ENCODE measurements around the gene DNAH3. TPM values are rescaled to one million over a fixed set of nuclear protein-coding genes. Genes with fewer than 3 reads are reported as not detected.
A peak's percentile ranks its signal among the peaks of the same experiment; 100 is the strongest.

Gene DNAH3
- polyA plus RNA-seq, 2 of the 4 experiments (the other 2 are of a cell fraction), result 0.37 to 0.81 TPM

DNA sequence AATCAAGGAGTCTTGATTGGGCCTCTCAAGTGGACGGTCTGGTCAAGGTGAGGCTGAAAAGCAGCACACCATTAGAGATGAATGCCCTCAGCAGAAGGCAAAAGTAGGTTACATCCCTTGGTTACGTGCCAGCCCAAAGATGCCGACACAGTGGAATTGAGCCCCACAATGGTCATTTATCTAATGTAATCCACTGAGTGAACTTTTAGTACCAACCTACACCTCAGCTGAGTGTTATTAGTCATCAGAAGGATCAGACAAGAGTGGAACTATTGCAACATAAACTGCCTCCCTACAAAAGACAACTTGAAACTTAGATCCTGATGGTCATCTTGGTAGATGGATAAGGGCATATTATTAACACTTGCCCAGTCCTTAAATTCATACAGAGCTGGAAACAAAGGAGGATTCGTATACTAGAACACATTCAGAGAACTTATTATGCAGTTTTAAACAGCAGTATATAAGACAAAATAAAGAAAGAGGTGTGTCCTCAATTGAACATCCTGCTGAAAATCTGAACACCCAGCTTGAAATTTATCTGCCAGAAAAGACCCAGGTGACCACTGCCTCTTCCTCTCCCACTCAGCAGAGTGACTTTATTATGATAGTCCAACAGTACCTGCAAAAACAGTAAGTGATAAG is 253.3 kb downstream of the DNAH3 start:
- WGBS (ENCODE audit: missing lambda C conversion rate), result 88% methylated on average over 4 of the region's 4 CpGs
- no peak overlapping the region for H3K4me3 ChIP-seq
- FAIRE-seq, result no peak
- H3K4me1 ChIP-seq, result peaks cover 36% of the 10 kb centered on the region
- no peaks in the 10 kb centered on the region for H3K9me3 ChIP-seq
- POLR2A ChIA-PET, result no interaction called here
- H3K4me2 ChIP-seq, result peak overlapping the region; percentile 91
- no peak for ATAC-seq
- DNase-seq (ENCODE audit: low read depth in 1 of 2, low spot score in 1 of 2), result no peak
- TF ChIP-seq CEBPB (IDR thresholded peaks at IDR 0.05), result peak; percentile 61 to 65; a peak in 2 of 4 replicates
- peak; percentile 44 for TF ChIP-seq MAFK (IDR thresholded peaks at IDR 0.05; ENCODE audit: partially characterized antibody)
- TF ChIP-seq FOSL2 (IDR thresholded peaks at IDR 0.05), result no peak
- TF ChIP-seq FOSL2 (CRISPR knock-in tag; IDR thresholded peaks at IDR 0.05), result peak; percentile 53
- TF ChIP-seq, protein P1, sequence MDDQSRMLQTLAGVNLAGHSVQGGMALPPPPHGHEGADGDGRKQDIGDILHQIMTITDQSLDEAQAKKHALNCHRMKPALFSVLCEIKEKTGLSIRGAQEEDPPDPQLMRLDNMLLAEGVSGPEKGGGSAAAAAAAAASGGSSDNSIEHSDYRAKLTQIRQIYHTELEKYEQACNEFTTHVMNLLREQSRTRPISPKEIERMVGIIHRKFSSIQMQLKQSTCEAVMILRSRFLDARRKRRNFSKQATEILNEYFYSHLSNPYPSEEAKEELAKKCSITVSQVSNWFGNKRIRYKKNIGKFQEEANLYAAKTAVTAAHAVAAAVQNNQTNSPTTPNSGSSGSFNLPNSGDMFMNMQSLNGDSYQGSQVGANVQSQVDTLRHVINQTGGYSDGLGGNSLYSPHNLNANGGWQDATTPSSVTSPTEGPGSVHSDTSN (IDR thresholded peaks at IDR 0.05), result no peak
- H3K27ac ChIP-seq, result peak overlapping the region; percentile 36 to 38; a peak in 3 of 6 replicates
- CTCF ChIA-PET, result interaction anchor here (0.5 to 9.6 kb wide), 4 partner anchors 8 to 47 kb away, joined by 3 to 60 read pairs (median 3); no protein-coding TSS in a partner anchor

DNA sequence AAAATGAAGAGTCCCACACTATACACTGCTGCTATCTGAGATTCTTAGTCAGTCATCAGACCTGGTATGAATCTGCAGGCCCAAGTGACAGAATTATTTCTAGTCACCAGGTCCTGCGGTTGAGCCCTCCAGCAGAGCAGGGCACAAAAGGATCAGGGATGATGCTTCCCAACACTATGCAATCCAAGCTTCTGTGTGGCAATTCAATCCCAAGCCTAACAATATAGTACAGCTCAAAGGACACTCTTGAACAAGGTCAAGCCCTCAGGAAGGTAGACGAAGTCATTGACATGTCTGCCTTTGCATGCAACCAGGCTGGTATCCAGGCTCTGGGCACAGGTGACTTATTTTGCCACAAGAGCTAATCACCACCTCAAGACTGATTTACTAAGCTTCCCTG is 256.3 kb downstream of the DNAH3 start:
- 100% methylated on average over 2 of the region's 2 CpGs for WGBS (ENCODE audit: missing lambda C conversion rate)
- H3K4me1 ChIP-seq, result peaks cover 37% of the 10 kb centered on the region
- no peak for FAIRE-seq
- H3K9me3 ChIP-seq, result no peaks in the 10 kb centered on the region
- H3K27ac ChIP-seq, result no peak overlapping the region
- H3K4me2 ChIP-seq, result no peak overlapping the region
- no peak for DNase-seq (ENCODE audit: low read depth in 1 of 2, low spot score in 1 of 2)
- POLR2A ChIA-PET, result no interaction called here
- CTCF ChIA-PET, result interaction anchor here (0.8 to 1.5 kb wide), 3 partner anchors 11 to 44 kb away, joined by 3 to 5 read pairs (median 3); no protein-coding TSS in a partner anchor
- TF ChIP-seq MAFK (IDR thresholded peaks at IDR 0.05; ENCODE audit: partially characterized antibody), result no peak
- no peak for TF ChIP-seq RFX5 (IDR thresholded peaks at IDR 0.05)
- TF ChIP-seq JUN (IDR thresholded peaks at IDR 0.05), result no peak
- TF ChIP-seq, protein P2, sequence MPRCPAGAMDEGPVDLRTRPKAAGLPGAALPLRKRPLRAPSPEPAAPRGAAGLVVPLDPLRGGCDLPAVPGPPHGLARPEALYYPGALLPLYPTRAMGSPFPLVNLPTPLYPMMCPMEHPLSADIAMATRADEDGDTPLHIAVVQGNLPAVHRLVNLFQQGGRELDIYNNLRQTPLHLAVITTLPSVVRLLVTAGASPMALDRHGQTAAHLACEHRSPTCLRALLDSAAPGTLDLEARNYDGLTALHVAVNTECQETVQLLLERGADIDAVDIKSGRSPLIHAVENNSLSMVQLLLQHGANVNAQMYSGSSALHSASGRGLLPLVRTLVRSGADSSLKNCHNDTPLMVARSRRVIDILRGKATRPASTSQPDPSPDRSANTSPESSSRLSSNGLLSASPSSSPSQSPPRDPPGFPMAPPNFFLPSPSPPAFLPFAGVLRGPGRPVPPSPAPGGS (IDR thresholded peaks at IDR 0.05), result no peak
- TF ChIP-seq NPAS2 (CRISPR knock-in tag; IDR thresholded peaks at IDR 0.05; ENCODE audit: borderline replicate concordance), result no peak
- TF ChIP-seq, protein P3, sequence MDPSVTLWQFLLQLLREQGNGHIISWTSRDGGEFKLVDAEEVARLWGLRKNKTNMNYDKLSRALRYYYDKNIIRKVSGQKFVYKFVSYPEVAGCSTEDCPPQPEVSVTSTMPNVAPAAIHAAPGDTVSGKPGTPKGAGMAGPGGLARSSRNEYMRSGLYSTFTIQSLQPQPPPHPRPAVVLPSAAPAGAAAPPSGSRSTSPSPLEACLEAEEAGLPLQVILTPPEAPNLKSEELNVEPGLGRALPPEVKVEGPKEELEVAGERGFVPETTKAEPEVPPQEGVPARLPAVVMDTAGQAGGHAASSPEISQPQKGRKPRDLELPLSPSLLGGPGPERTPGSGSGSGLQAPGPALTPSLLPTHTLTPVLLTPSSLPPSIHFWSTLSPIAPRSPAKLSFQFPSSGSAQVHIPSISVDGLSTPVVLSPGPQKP (IDR thresholded peaks at IDR 0.05; ENCODE audit: low read depth, low read length), result no peak
- TF ChIP-seq HEYL (CRISPR knock-in tag; IDR thresholded peaks at IDR 0.05), result no peak
- no peak for TF ChIP-seq ESRRA (IDR thresholded peaks at IDR 0.05; ENCODE audit: borderline replicate concordance, low read length)
- TF ChIP-seq EHF (CRISPR knock-in tag; IDR thresholded peaks at IDR 0.05), result no peak
- no peak for TF ChIP-seq KDM1A (IDR thresholded peaks at IDR 0.05; ENCODE audit: low read depth)
- no peak for TF ChIP-seq HDAC2 (IDR thresholded peaks at IDR 0.05)
- TF ChIP-seq, protein P4, sequence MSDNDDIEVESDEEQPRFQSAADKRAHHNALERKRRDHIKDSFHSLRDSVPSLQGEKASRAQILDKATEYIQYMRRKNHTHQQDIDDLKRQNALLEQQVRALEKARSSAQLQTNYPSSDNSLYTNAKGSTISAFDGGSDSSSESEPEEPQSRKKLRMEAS (IDR thresholded peaks at IDR 0.05), result no peak
- no peak for TF ChIP-seq ZSCAN20 (CRISPR knock-in tag; IDR thresholded peaks at IDR 0.05)
- TF ChIP-seq ZNF302 (CRISPR knock-in tag; IDR thresholded peaks at IDR 0.05), result no peak
- no peak overlapping the region for H3K4me3 ChIP-seq
- no peak for ATAC-seq

DNA sequence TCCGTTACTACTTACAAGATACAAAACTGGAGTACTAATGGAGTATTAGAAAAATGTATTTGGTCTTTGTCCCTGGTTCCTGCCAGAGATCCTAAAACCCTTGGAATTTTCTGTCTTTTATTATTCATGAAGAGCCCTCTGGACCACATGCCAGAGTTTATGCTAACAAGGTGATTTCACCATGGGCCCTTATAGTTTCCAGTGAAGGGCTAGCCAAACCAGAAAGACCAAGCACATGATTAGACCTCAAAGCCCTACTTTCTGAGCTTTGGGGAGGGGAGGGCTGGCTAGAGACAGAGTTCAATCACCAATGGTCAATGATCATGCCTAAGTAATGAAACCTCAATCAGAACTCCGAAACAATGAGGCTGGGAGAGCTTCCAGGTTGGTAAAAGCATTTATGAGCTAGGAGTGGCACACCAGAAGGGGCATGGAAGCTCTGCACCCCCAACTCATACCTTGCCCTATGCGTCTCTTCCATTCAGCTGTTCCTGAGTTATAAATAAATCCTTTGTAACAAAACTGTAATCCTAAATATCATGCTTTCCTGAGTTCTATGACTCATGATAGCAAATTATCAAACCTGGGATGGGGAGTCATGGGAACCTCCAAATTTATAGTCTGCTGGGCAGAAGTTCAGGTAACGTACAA is 260.9 kb downstream of the DNAH3 start:
- H3K9me3 ChIP-seq, result no peaks in the 10 kb centered on the region
- H3K4me3 ChIP-seq, result no peak overlapping the region
- ATAC-seq (no peak), FAIRE-seq (no peak), DNase-seq (ENCODE audit: low read depth in 1 of 2, low spot score in 1 of 2) (no peak)
- CTCF ChIA-PET, result interaction anchor here (0.6 to 2.7 kb wide), 5 partner anchors 8 to 15 kb away, joined by 3 to 9 read pairs (median 3); partner anchors contain the start of gene LYRM1
- POLR2A ChIA-PET, result interaction anchor here (1.3 kb wide), 1 partner anchor 11 kb away, joined by 4 read pairs; the partner anchor contains the start of genes DCUN1D3 and LYRM1
- WGBS (ENCODE audit: missing lambda C conversion rate), result 91% methylated on average over 4 of the region's 4 CpGs
- no peak for TF ChIP-seq RFX5 (IDR thresholded peaks at IDR 0.05)
- TF ChIP-seq POLR2A (IDR thresholded peaks at IDR 0.05; ENCODE audit: low read length), result no peak
- no peak for TF ChIP-seq MAFK (IDR thresholded peaks at IDR 0.05; ENCODE audit: partially characterized antibody)
- TF ChIP-seq SREBF2 (IDR thresholded peaks at IDR 0.05), result no peak
- TF ChIP-seq, protein P5, sequence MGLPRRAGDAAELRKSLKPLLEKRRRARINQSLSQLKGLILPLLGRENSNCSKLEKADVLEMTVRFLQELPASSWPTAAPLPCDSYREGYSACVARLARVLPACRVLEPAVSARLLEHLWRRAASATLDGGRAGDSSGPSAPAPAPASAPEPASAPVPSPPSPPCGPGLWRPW (IDR thresholded peaks at IDR 0.05), result no peak
- no peak for TF ChIP-seq FOSL2 (IDR thresholded peaks at IDR 0.05)
- 0 out of 2 replicates have a peak, but pooled peaks have one; percentile 24 for TF ChIP-seq FOSL2 (CRISPR knock-in tag; IDR thresholded peaks at IDR 0.05)
- no peak for TF ChIP-seq TFCP2L1 (CRISPR knock-in tag; IDR thresholded peaks at IDR 0.05)
- TF ChIP-seq HOXB13 (CRISPR knock-in tag; IDR thresholded peaks at IDR 0.05; ENCODE audit: low read depth), result no peak
- H3K4me1 ChIP-seq, result peaks cover 9% of the 10 kb centered on the region; the same call in 2 of the 3 replicates
- no peak overlapping the region for H3K4me2 ChIP-seq
- no peak overlapping the region for H3K27ac ChIP-seq
